ENCODE data around the gene CCDC13.
A peak's percentile ranks its signal among the peaks of the same experiment; 100 is the strongest.

Gene CCDC13

GRCh38 chr3:42739401-42740158, 33.5 kb downstream of the CCDC13 start:
- Histone ChIP-seq H3K4me3 (ENCODE audit: low read depth in 1 of 2, low read length in 2 of 2) (no peak overlapping the region), H3K27me3 (ENCODE audit: control insufficient read depth in 1 of 2, insufficient read depth in 2 of 2, low read length in 2 of 2) (no peaks in the 10 kb centered on the region), H3K27ac (ENCODE audit: low read depth, low read length) (no peak overlapping the region), H3K9ac (ENCODE audit: low read length) (no peak overlapping the region), H3K4me1 (ENCODE audit: insufficient read depth, low read length) (peaks cover 8% of the 10 kb centered on the region), H3K9me3 (ENCODE audit: low read length) (no peaks in the 10 kb centered on the region), H3K36me3 (ENCODE audit: insufficient read depth, low read length) (no peaks in the 10 kb centered on the region)

GRCh38 chr3:42736531-42736930, 36.5 kb downstream of the CCDC13 start:
- Histone ChIP-seq H3K9me3 (ENCODE audit: low read length) (no peaks in the 10 kb centered on the region), H3K27me3 (ENCODE audit: control insufficient read depth in 1 of 2, insufficient read depth in 2 of 2, low read length in 2 of 2) (no peaks in the 10 kb centered on the region), H3K36me3 (ENCODE audit: insufficient read depth, low read length) (no peaks in the 10 kb centered on the region), H3K27ac (ENCODE audit: low read depth, low read length) (no peak overlapping the region), H3K4me3 (ENCODE audit: low read depth in 1 of 2, low read length in 2 of 2) (no peak overlapping the region), H3K4me1 (ENCODE audit: insufficient read depth, low read length) (no peaks in the 10 kb centered on the region), H3K9ac (ENCODE audit: low read length) (no peak overlapping the region)

- no peaks in the 10 kb centered on the region for H3K9me3 ChIP-seq (ENCODE audit: low read length)
- H3K27ac ChIP-seq (ENCODE audit: low read depth, low read length) = no peak overlapping the region
These were observed 37.0 kb downstream of the CCDC13 start for GRCh38 chr3:42736081-42736480.

GRCh38 chr3:42735615-42736014, 37.4 kb downstream of the CCDC13 start:
- no peaks in the 10 kb centered on the region for H3K27me3 ChIP-seq (ENCODE audit: control insufficient read depth in 1 of 2, insufficient read depth in 2 of 2, low read length in 2 of 2)
- no peaks in the 10 kb centered on the region for H3K36me3 ChIP-seq (ENCODE audit: insufficient read depth, low read length)
- no peak overlapping the region for H3K4me3 ChIP-seq (ENCODE audit: low read depth in 1 of 2, low read length in 2 of 2)
- H3K4me1 ChIP-seq (ENCODE audit: insufficient read depth, low read length) = no peaks in the 10 kb centered on the region
- H3K9me3 ChIP-seq (ENCODE audit: low read length) = no peaks in the 10 kb centered on the region
- no peak overlapping the region for H3K9ac ChIP-seq (ENCODE audit: low read length)
- no peak overlapping the region for H3K27ac ChIP-seq (ENCODE audit: low read depth, low read length)

More at GRCh38 chr3:42736081-42736480, 37.0 kb downstream of the CCDC13 start:
- Histone ChIP-seq H3K9ac (ENCODE audit: low read length) (no peak overlapping the region), H3K4me3 (ENCODE audit: low read depth in 1 of 2, low read length in 2 of 2) (no peak overlapping the region), H3K36me3 (ENCODE audit: insufficient read depth, low read length) (no peaks in the 10 kb centered on the region), H3K27me3 (ENCODE audit: control insufficient read depth in 1 of 2, insufficient read depth in 2 of 2, low read length in 2 of 2) (no peaks in the 10 kb centered on the region), H3K4me1 (ENCODE audit: insufficient read depth, low read length) (no peaks in the 10 kb centered on the region)

- H3K4me3 ChIP-seq (ENCODE audit: low read depth in 1 of 2, low read length in 2 of 2) = no peak overlapping the region
- H3K27ac ChIP-seq (ENCODE audit: low read depth, low read length) = no peak overlapping the region
These were observed 38.0 kb downstream of the CCDC13 start for GRCh38 chr3:42735019-42735418.

GRCh38 chr3:42734263-42734860, 38.7 kb downstream of the CCDC13 start:
- no peaks in the 10 kb centered on the region for H3K36me3 ChIP-seq (ENCODE audit: insufficient read depth, low read length)
- no peak overlapping the region for H3K9ac ChIP-seq (ENCODE audit: low read length)
- no peak overlapping the region for H3K4me3 ChIP-seq (ENCODE audit: low read depth in 1 of 2, low read length in 2 of 2)
- H3K9me3 ChIP-seq (ENCODE audit: low read length) = no peaks in the 10 kb centered on the region
- H3K27me3 ChIP-seq (ENCODE audit: control insufficient read depth in 1 of 2, insufficient read depth in 2 of 2, low read length in 2 of 2) = no peaks in the 10 kb centered on the region
- no peak overlapping the region for H3K27ac ChIP-seq (ENCODE audit: low read depth, low read length)
- no peaks in the 10 kb centered on the region for H3K4me1 ChIP-seq (ENCODE audit: insufficient read depth, low read length)

More at GRCh38 chr3:42735019-42735418, 38.0 kb downstream of the CCDC13 start:
- Histone ChIP-seq H3K9me3 (ENCODE audit: low read length) (no peaks in the 10 kb centered on the region), H3K9ac (ENCODE audit: low read length) (no peak overlapping the region), H3K4me1 (ENCODE audit: insufficient read depth, low read length) (no peaks in the 10 kb centered on the region), H3K27me3 (ENCODE audit: control insufficient read depth in 1 of 2, insufficient read depth in 2 of 2, low read length in 2 of 2) (no peaks in the 10 kb centered on the region), H3K36me3 (ENCODE audit: insufficient read depth, low read length) (no peaks in the 10 kb centered on the region)

GRCh38 chr3:42733501-42734262, 39.4 kb downstream of the CCDC13 start:
- Histone ChIP-seq H3K27me3 (ENCODE audit: control insufficient read depth in 1 of 2, insufficient read depth in 2 of 2, low read length in 2 of 2) (no peaks in the 10 kb centered on the region), H3K4me1 (ENCODE audit: insufficient read depth, low read length) (no peaks in the 10 kb centered on the region), H3K4me3 (ENCODE audit: low read depth in 1 of 2, low read length in 2 of 2) (no peak overlapping the region), H3K9ac (ENCODE audit: low read length) (no peak overlapping the region), H3K27ac (ENCODE audit: low read depth, low read length) (no peak overlapping the region), H3K36me3 (ENCODE audit: insufficient read depth, low read length) (no peaks in the 10 kb centered on the region), H3K9me3 (ENCODE audit: low read length) (no peaks in the 10 kb centered on the region)

GRCh38 chr3:42732829-42733459, 40.1 kb downstream of the CCDC13 start:
- Histone ChIP-seq H3K27ac (ENCODE audit: low read depth, low read length) (peak overlapping the region; percentile 34), H3K9ac (ENCODE audit: low read length) (no peak overlapping the region), H3K36me3 (ENCODE audit: insufficient read depth, low read length) (no peaks in the 10 kb centered on the region), H3K9me3 (ENCODE audit: low read length) (no peaks in the 10 kb centered on the region), H3K4me3 (ENCODE audit: low read depth in 1 of 2, low read length in 2 of 2) (no peak overlapping the region), H3K4me1 (ENCODE audit: insufficient read depth, low read length) (peaks cover 2% of the 10 kb centered on the region), H3K27me3 (ENCODE audit: control insufficient read depth in 1 of 2, insufficient read depth in 2 of 2, low read length in 2 of 2) (no peaks in the 10 kb centered on the region)

GRCh38 chr3:42732196-42732828, 40.7 kb downstream of the CCDC13 start:
- no peak overlapping the region for H3K27ac ChIP-seq (ENCODE audit: low read depth, low read length)
- H3K9ac ChIP-seq (ENCODE audit: low read length) = no peak overlapping the region
- H3K4me1 ChIP-seq (ENCODE audit: insufficient read depth, low read length) = peaks cover 4% of the 10 kb centered on the region

GRCh38 chr3:42731476-42732195, 41.4 kb downstream of the CCDC13 start:
- Histone ChIP-seq H3K36me3 (ENCODE audit: insufficient read depth, low read length) (no peaks in the 10 kb centered on the region), H3K27ac (ENCODE audit: low read depth, low read length) (no peak overlapping the region), H3K4me1 (ENCODE audit: insufficient read depth, low read length) (peaks cover 4% of the 10 kb centered on the region), H3K9ac (ENCODE audit: low read length) (no peak overlapping the region), H3K27me3 (ENCODE audit: control insufficient read depth in 1 of 2, insufficient read depth in 2 of 2, low read length in 2 of 2) (no peaks in the 10 kb centered on the region), H3K9me3 (ENCODE audit: low read length) (no peaks in the 10 kb centered on the region), H3K4me3 (ENCODE audit: low read depth in 1 of 2, low read length in 2 of 2) (no peak overlapping the region)

More at GRCh38 chr3:42732196-42732828, 40.7 kb downstream of the CCDC13 start:
- Histone ChIP-seq H3K9me3 (ENCODE audit: low read length) (no peaks in the 10 kb centered on the region), H3K4me3 (ENCODE audit: low read depth in 1 of 2, low read length in 2 of 2) (no peak overlapping the region), H3K36me3 (ENCODE audit: insufficient read depth, low read length) (no peaks in the 10 kb centered on the region), H3K27me3 (ENCODE audit: control insufficient read depth in 1 of 2, insufficient read depth in 2 of 2, low read length in 2 of 2) (no peaks in the 10 kb centered on the region)
